OCI-LY7 (cell line): ENCODE measurements around the gene ENTPD6. TPM values are rescaled to one million over a fixed set of nuclear protein-coding genes. Genes with fewer than 3 reads are reported as not detected.
A peak's percentile ranks its signal among the peaks of the same experiment; 100 is the strongest.

Source experiments
- BruUV-seq: library from RNA; stranded (reverse); fragments of 400-500 nt; replicated peaks from 2 replicates; lab custom pipeline; 2021; lab: Mats Ljungman, UMichigan
- CTCF ChIA-PET: fragments of 300-600 bp; sonication (Branson Sonifier 250); formaldehyde crosslinking; loops from one replicate; lab custom pipeline; 2022; ENCODE audit warnings: antibody characterized with exemption; ENCODE audit not compliant: unreplicated experiment; lab: Charles Lee
- POLR2A ChIA-PET: fragments of 300-600 bp; sonication (Branson Sonifier 250); formaldehyde crosslinking; loops from one replicate; lab custom pipeline; 2022; ENCODE audit warnings: antibody characterized with exemption; lab: Charles Lee
- DNase-seq: peaks from one replicate; pipeline ENCODE4 v3.0.0-alpha.2; 2015; ENCODE audit warnings: low spot score
- H2AFZ ChIP-seq: fragments of 200-600 bp; sonication (generic), shearing (Covaris generic); 2 replicates; pipeline ENCODE4 v1.6.1; 2014; ENCODE audit warnings: mild to moderate bottlenecking, antibody characterized with exemption, low read length, moderate library complexity
- H3K27ac ChIP-seq: fragments of 200-600 bp; sonication (generic); 2 replicates; pipeline ENCODE4 v1.5.1; 2014; ENCODE audit warnings: mixed run types, low read depth, mild to moderate bottlenecking, moderate library complexity, low read length, inconsistent platforms; ENCODE audit not compliant: poor library complexity, severe bottlenecking
- H3K36me3 ChIP-seq: fragments of 200-600 bp; sonication (generic); 2 replicates; pipeline ENCODE4 v1.6.1; 2014; ENCODE audit warnings: mild to moderate bottlenecking, antibody characterized with exemption, low read length, moderate library complexity, mixed read lengths; ENCODE audit not compliant: insufficient read depth
- H3K4me1 ChIP-seq: fragments of 200-600 bp; sonication (generic); 2 replicates; pipeline ENCODE4 v1.5.1; 2014; ENCODE audit warnings: mild to moderate bottlenecking, low read length; ENCODE audit not compliant: insufficient read depth, poor library complexity, severe bottlenecking
- H3K4me2 ChIP-seq: fragments of 200-600 bp; sonication (generic); 2 replicates; pipeline ENCODE4 v1.6.1; 2014; ENCODE audit warnings: mild to moderate bottlenecking, low read length
- H3K4me3 ChIP-seq: fragments of 200-600 bp; sonication (generic); 2 replicates; pipeline ENCODE4 v1.5.1; 2014; ENCODE audit warnings: mild to moderate bottlenecking, low read depth, low read length; ENCODE audit not compliant: poor library complexity, severe bottlenecking
- H3K79me2 ChIP-seq: fragments of 200-600 bp; sonication (generic); 2 replicates; pipeline ENCODE4 v1.6.1; 2016; ENCODE audit warnings: low read depth, mild to moderate bottlenecking, low read length, moderate library complexity, mixed read lengths; ENCODE audit not compliant: insufficient read depth
- H3K9me2 ChIP-seq: fragments of 200-600 bp; sonication (generic); 2 replicates; pipeline ENCODE4 v1.6.1; 2016; ENCODE audit warnings: mild to moderate bottlenecking, low read length, mixed read lengths; ENCODE audit not compliant: insufficient read depth
- H3K9me3 ChIP-seq: fragments of 200-600 bp; sonication (generic); 2 replicates; pipeline ENCODE4 v1.6.1; 2014; ENCODE audit warnings: mild to moderate bottlenecking, mixed run types, low read length, mixed read lengths
- H4K20me1 ChIP-seq: fragments of 200-600 bp; sonication (generic); 2 replicates; pipeline ENCODE4 v1.6.1; 2014; ENCODE audit warnings: mild to moderate bottlenecking, antibody characterized with exemption, low read length, moderate library complexity, mixed read lengths; ENCODE audit not compliant: insufficient read depth
- EZH2phosphoT487 ChIP-seq: fragments of 200-600 bp; sonication (generic); IDR thresholded peaks from 2 replicates; pipeline ENCODE4 v1.6.1; 2018; ENCODE audit warnings: low read depth, borderline replicate concordance, mild to moderate bottlenecking, mixed run types, antibody characterized with exemption, low read length, moderate library complexity, mixed read lengths
- intact Hi-C: fragments of 100-400 bp; cut with micrococcal nuclease; formaldehyde crosslinking; loops from one replicate; pipeline ENCODE4 v1.10.0; 2022; ENCODE audit not compliant: unreplicated experiment
- total RNA-seq, 2 experiments: library from RNA; depleted of rRNA in 1 of 2; stranded (reverse); fragments of >200 nt in 1 of 2; shearing (Covaris generic) in 1 of 2; gene quantifications; 2 replicates each; pipeline ENCODE4 v1.2.3, GENCODE V29; 2014 to 2022
- TF ChIP-seq, protein P1 (sequence below): fragments of 200-600 bp; sonication (generic); conservative IDR thresholded peaks from 2 replicates; pipeline ENCODE4 v1.5.1; 2014; ENCODE audit warnings: mild to moderate bottlenecking, antibody characterized with exemption, low read length, moderate library complexity, mixed read lengths

Gene ENTPD6
- total RNA-seq, 2 experiments from 2014 or later, result 4.2 TPM; not detected in 1

DNA sequence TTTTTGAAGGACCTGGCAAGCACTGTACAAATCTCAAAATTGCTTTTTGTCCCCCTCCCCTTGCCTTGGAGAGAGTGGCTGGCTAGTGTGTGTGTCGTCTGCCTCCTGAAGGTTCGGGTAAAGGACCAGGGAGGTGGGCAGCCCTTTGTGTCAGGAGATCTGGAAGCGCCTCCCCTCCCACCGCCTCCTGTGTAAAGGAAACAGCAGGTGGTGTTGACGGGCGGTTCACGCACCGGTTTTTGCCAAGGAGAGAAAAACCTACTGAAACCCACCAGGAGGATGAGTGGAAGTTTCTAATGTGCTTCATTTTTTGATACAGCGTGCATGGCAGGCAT lies 1.2 kb downstream of the ENTPD6 start:
- no TSS peak for BruUV-seq

GRCh38 chr20:25197183-25197869 lies 1.8 kb downstream of the ENTPD6 start:
- Histone ChIP-seq H3K4me2 (peak overlapping the region; percentile 49; the same call in 1 of the 2 replicates), H3K4me1 (no peaks in the 10 kb centered on the region), H3K79me2 (no peaks in the 10 kb centered on the region), H3K27ac (no peak overlapping the region), H3K4me3 (no peak overlapping the region), H3K36me3 (no peaks in the 10 kb centered on the region), H4K20me1 (no peaks in the 10 kb centered on the region), H3K9me3 (no peaks in the 10 kb centered on the region), H3K9me2 (no peaks in the 10 kb centered on the region), H2AFZ (no peak overlapping the region)
- DNase-seq, result no peak
- intact Hi-C loops, result loop anchor here (5.0 kb wide), 1 partner anchor 85 kb away; no protein-coding TSS in a partner anchor
- ChIA-PET POLR2A (no interaction called here), CTCF (no interaction called here)
- no TSS peak for BruUV-seq
- TF ChIP-seq, protein P1, sequence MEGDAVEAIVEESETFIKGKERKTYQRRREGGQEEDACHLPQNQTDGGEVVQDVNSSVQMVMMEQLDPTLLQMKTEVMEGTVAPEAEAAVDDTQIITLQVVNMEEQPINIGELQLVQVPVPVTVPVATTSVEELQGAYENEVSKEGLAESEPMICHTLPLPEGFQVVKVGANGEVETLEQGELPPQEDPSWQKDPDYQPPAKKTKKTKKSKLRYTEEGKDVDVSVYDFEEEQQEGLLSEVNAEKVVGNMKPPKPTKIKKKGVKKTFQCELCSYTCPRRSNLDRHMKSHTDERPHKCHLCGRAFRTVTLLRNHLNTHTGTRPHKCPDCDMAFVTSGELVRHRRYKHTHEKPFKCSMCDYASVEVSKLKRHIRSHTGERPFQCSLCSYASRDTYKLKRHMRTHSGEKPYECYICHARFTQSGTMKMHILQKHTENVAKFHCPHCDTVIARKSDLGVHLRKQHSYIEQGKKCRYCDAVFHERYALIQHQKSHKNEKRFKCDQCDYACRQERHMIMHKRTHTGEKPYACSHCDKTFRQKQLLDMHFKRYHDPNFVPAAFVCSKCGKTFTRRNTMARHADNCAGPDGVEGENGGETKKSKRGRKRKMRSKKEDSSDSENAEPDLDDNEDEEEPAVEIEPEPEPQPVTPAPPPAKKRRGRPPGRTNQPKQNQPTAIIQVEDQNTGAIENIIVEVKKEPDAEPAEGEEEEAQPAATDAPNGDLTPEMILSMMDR, result no peak
- TF ChIP-seq EZH2phosphoT487, result no peak

More for the DNA sequence above, 1.2 kb downstream of the ENTPD6 start:
- H3K9me2 ChIP-seq, result no peaks in the 10 kb centered on the region
- intact Hi-C loops, result loop anchor here (5.0 kb wide), 1 partner anchor 86 kb away; no protein-coding TSS in a partner anchor
- H3K9me3 ChIP-seq, result no peaks in the 10 kb centered on the region
- no peaks in the 10 kb centered on the region for H3K36me3 ChIP-seq
- peak overlapping the region; percentile 49; the same call in 1 of the 2 replicates for H3K4me2 ChIP-seq
- TF ChIP-seq, protein P1, result no peak
- TF ChIP-seq EZH2phosphoT487, result no peak
- H2AFZ ChIP-seq, result no peak overlapping the region
- POLR2A ChIA-PET, result no interaction called here
- DNase-seq, result no peak
- CTCF ChIA-PET, result no interaction called here
- H3K79me2 ChIP-seq, result no peaks in the 10 kb centered on the region
- no peak overlapping the region for H3K4me3 ChIP-seq
- no peak overlapping the region for H3K27ac ChIP-seq
- H3K4me1 ChIP-seq, result no peaks in the 10 kb centered on the region
- H4K20me1 ChIP-seq, result no peaks in the 10 kb centered on the region

DNA sequence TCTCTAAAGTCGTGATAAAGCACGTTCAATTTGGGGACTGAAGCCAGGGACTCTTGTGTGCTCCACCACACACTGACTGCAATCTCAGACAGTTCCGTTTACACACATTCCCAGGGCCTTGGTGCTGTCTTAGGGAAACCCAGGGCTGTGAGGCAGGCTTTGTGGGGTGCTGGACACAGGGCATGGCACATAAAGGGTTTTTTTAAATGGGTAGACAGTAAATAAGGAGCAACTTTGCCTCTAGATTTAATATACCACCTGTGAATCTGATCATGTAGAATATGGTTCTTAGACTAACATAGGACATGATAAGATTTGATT lies 2.3 kb downstream of the ENTPD6 start:
- H3K36me3 ChIP-seq, result no peaks in the 10 kb centered on the region
- H3K4me1 ChIP-seq, result no peaks in the 10 kb centered on the region
- no peak for DNase-seq
- H3K79me2 ChIP-seq, result no peaks in the 10 kb centered on the region
- no peak overlapping the region for H3K4me3 ChIP-seq
- no peak overlapping the region for H3K27ac ChIP-seq
- no peaks in the 10 kb centered on the region for H3K9me2 ChIP-seq
- ChIA-PET CTCF (no interaction called here), POLR2A (no interaction called here)
- H3K9me3 ChIP-seq, result no peaks in the 10 kb centered on the region
- TF ChIP-seq EZH2phosphoT487, result no peak
- TF ChIP-seq, protein P1, result no peak
- H4K20me1 ChIP-seq, result 0 out of 2 replicates have a peak, but pooled peaks cover under 1% of the 10 kb centered on the region
- intact Hi-C loops, result loop anchor here (5.0 kb wide), 1 partner anchor 84 kb away; no protein-coding TSS in a partner anchor
- BruUV-seq, result no TSS peak
- no peak overlapping the region for H3K4me2 ChIP-seq
- no peak overlapping the region for H2AFZ ChIP-seq
